CD4-positive, alpha-beta T cell (primary cell): ENCODE results near the gene GET3. TPM values are rescaled to one million over a fixed set of nuclear protein-coding genes. Genes with fewer than 3 reads are reported as not detected.
"Not testable (repeated sequence)": the region's sequence is repeated elsewhere in the genome, so short reads cannot be mapped to it uniquely, and the experiment has no call there.

Experiments
- ATAC-seq: fragments of 200-7000 bp; cut with Tn5 transposase; one replicate; pipeline ENCODE4 v1.10.0; 2022; ENCODE audit warnings: mild to moderate bottlenecking; ENCODE audit not compliant: poor library complexity
- CTCF ChIA-PET: fragments of 350-600 bp; sonication (Branson Sonifier 250); formaldehyde crosslinking; loops from one replicate; lab custom pipeline; 2021; ENCODE audit warnings: antibody characterized with exemption, inconsistent platforms; lab: Charles Lee
- POLR2A ChIA-PET: fragments of 350-600 bp; sonication (Branson Sonifier 250); formaldehyde crosslinking; loops from one replicate; lab custom pipeline; 2021; ENCODE audit warnings: antibody characterized with exemption, inconsistent platforms; lab: Charles Lee
- DNase-seq, 14 experiments: peaks; one replicate each; pipeline ENCODE4 v3.0.0-alpha.2; 2013 to 2020; ENCODE audit warnings: mixed read lengths in 2 of 14
- H3K27ac ChIP-seq, 2 donors: one replicate each; pipeline versions ENCODE4 v1.5.1 to v1.7.0; 2013; ENCODE audit warnings: low read length in 2 of 2, low read depth in 1 of 2, mild to moderate bottlenecking in 1 of 2
- H3K27me3 ChIP-seq, 2 experiments: 1 replicate in 1 of 2; 2 replicates in 1 of 2; pipeline versions ENCODE4 v1.6.1 to v1.7.0; 2013; ENCODE audit warnings: low read length in 2 of 2, control low read depth in 1 of 2, mild to moderate bottlenecking in 1 of 2, moderate library complexity in 1 of 2; ENCODE audit not compliant: insufficient read depth in 2 of 2, control insufficient read depth in 1 of 2
- H3K36me3 ChIP-seq: one replicate; pipeline ENCODE4 v1.6.1; 2013; ENCODE audit warnings: low read length, control low read depth; ENCODE audit not compliant: insufficient read depth
- H3K4me1 ChIP-seq: one replicate; pipeline ENCODE4 v1.6.1; 2013; ENCODE audit warnings: low read length, control low read depth; ENCODE audit not compliant: insufficient read depth
- H3K4me3 ChIP-seq: one replicate; pipeline ENCODE4 v1.5.1; 2013; ENCODE audit warnings: mild to moderate bottlenecking, low read length, moderate library complexity
- H3K9me3 ChIP-seq, 2 experiments: 1 replicate in 1 of 2; 2 replicates in 1 of 2; pipeline versions ENCODE4 v1.6.1 to v1.7.0; 2013; ENCODE audit warnings: low read length in 2 of 2, mild to moderate bottlenecking in 2 of 2, control low read depth in 1 of 2, moderate library complexity in 1 of 2; ENCODE audit not compliant: control insufficient read depth in 1 of 2, insufficient read depth in 1 of 2
- H3K27ac Mint-ChIP-seq: one replicate; pipeline ENCODE4 v1.8.0; 2020; ENCODE audit warnings: mixed read lengths
- H3K27me3 Mint-ChIP-seq: one replicate; pipeline ENCODE4 v1.8.0; 2021; ENCODE audit warnings: mixed read lengths
- H3K36me3 Mint-ChIP-seq: one replicate; pipeline ENCODE4 v1.8.0; 2021; ENCODE audit warnings: low read depth, mixed read lengths
- H3K4me1 Mint-ChIP-seq: one replicate; pipeline ENCODE4 v1.8.0; 2021; ENCODE audit warnings: low read depth, mixed read lengths
- H3K4me3 Mint-ChIP-seq: one replicate; pipeline ENCODE4 v1.8.0; 2020; ENCODE audit warnings: mild to moderate bottlenecking, mixed read lengths
- H3K9me3 Mint-ChIP-seq: one replicate; pipeline ENCODE4 v1.8.0; 2020; ENCODE audit warnings: mixed read lengths
- CTCF ChIP-seq: fragments of 200-600 bp; IDR thresholded peaks from one replicate; pipeline ENCODE4 v1.8.0; 2022; ENCODE audit warnings: antibody characterized with exemption, mild to moderate bottlenecking
- intact Hi-C, 2 experiments: fragments of 100-400 bp; cut with DNase I in 1 of 2; cut with micrococcal nuclease in 1 of 2; formaldehyde crosslinking; loops; one replicate each; pipeline versions ENCODE4 v1.15.1 to v1.9.0; 2023 to 2025; cut with DNase I, micrococcal nuclease
- total RNA-seq, 174 experiments: library from RNA in 2 of 174; stranded (reverse) in 2 of 174; gene quantifications; one replicate each; pipeline ENCODE4 v1.2.3 and lab custom pipeline; 2021 to 2026

The GET3 gene
- total RNA-seq, 2 experiments from 2014 or later = 13.9 to 14.5 TPM

- no peaks in the 10 kb centered on the region for H3K9me3 Mint-ChIP-seq
- no peak overlapping the region for H3K4me3 ChIP-seq
- no peaks in the 10 kb centered on the region for H3K27me3 Mint-ChIP-seq
- H3K9me3 ChIP-seq = no peaks in the 10 kb centered on the region
- no peaks in the 10 kb centered on the region for H3K27me3 ChIP-seq
- H3K36me3 ChIP-seq = peaks cover 57% of the 10 kb centered on the region
- no peak for ATAC-seq
- no peak overlapping the region for H3K4me3 Mint-ChIP-seq
- H3K4me1 ChIP-seq = no peaks in the 10 kb centered on the region
- H3K27ac Mint-ChIP-seq = no peak overlapping the region
- no peak overlapping the region for H3K27ac ChIP-seq
- POLR2A ChIA-PET = no interaction called here
- CTCF ChIA-PET = no interaction called here
- no peak for TF ChIP-seq CTCF
- no peaks in the 10 kb centered on the region for H3K4me1 Mint-ChIP-seq
- peak in 1 of 14 experiments; percentile 21 for DNase-seq
- intact Hi-C loops = no loop called here
- H3K36me3 Mint-ChIP-seq = peaks cover 56% of the 10 kb centered on the region
These were observed 26.1 kb upstream of the GET3 start for GRCh38 chr19:12711187-12711586.

DNA sequence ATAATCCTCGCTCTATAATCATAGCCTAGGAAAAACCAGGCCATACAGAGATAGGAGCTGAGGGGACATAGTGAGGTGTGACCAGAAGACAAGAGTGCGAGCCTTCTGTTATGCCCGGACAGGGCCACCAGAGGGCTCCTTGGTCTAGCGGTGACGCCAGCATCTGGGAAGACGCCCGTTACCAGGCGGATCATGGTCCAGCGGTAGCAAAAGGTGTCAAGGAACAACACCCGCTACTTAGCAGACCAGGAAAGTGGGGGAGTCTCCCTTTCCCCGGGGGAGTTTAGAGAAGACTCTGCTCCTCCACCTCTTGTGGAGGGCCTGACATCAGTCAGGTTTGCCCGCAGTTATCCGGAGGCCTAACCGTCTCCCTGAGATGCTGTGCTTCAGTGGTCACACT is 25.2 kb upstream of the GET3 start:
- CTCF ChIA-PET = interaction anchor here (0.8 kb wide), 1 partner anchor 21 kb away, joined by 4 read pairs; no protein-coding TSS in a partner anchor
- H3K36me3 Mint-ChIP-seq = peaks cover 56% of the 10 kb centered on the region
- TF ChIP-seq CTCF = peak; percentile 13
- H3K27me3 Mint-ChIP-seq, intact Hi-C loops, H3K4me1 Mint-ChIP-seq, H3K27ac Mint-ChIP-seq, H3K4me1 ChIP-seq, H3K4me3 ChIP-seq, H3K4me3 Mint-ChIP-seq, H3K9me3 ChIP-seq, H3K27ac ChIP-seq, H3K27me3 ChIP-seq, H3K9me3 Mint-ChIP-seq, ATAC-seq, POLR2A ChIA-PET: not testable (repeated sequence)
- H3K36me3 ChIP-seq = peaks cover 58% of the 10 kb centered on the region
- DNase-seq = peak in 2 of 14 experiments; percentile 40 to 48

DNA sequence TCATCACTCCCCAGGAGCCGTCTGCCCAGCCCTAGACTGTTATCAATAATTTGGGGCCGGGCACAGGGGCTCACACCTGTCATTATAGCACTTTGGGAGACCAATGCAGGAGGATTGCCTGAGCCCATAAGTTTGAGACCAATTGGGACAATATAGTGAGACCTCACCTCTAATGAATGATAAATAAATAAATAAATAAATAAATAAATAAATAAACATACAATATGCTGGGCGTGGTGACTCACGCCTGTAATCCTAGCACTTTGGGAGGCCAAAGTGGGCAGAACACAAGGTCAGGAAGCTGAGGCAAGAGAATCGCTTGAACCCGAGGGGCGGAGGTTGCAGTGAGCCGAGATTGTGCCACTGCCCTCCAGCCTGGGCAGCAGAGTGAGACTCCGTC is 24.0 kb upstream of the GET3 start:
- H3K27me3 ChIP-seq, POLR2A ChIA-PET, ATAC-seq, H3K4me3 Mint-ChIP-seq, intact Hi-C loops, H3K4me1 Mint-ChIP-seq, DNase-seq, H3K27ac ChIP-seq, H3K4me3 ChIP-seq, CTCF ChIA-PET, H3K4me1 ChIP-seq, H3K27ac Mint-ChIP-seq, H3K9me3 Mint-ChIP-seq, H3K9me3 ChIP-seq, H3K27me3 Mint-ChIP-seq: not testable (repeated sequence)
- peaks cover 54% of the 10 kb centered on the region for H3K36me3 Mint-ChIP-seq
- peaks cover 61% of the 10 kb centered on the region for H3K36me3 ChIP-seq

DNA sequence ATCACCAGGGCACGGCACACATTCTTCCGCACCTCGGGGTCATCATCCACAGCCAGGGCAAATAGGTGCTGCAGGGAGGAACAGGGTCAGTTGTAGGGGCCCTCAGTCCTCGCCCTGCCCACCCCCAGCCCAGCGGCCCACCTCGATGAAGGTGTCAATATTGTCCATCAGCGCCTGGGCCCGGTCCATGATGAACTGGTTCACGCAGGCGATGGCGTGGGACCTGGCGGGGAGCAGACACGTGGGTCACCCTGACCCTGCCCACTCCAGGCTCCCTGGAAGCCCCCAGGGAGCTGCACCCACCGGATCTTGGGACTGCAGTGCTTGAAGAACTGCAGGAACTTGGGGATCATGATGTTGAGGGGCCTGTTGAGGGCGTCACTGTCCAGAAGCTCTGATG is 22.2 kb upstream of the GET3 start:
- Mint-ChIP-seq H3K27ac (no peak overlapping the region), H3K27me3 (no peaks in the 10 kb centered on the region), H3K9me3 (no peaks in the 10 kb centered on the region), H3K4me3 (no peak overlapping the region), H3K36me3 (peaks cover 55% of the 10 kb centered on the region), H3K4me1 (peaks cover 12% of the 10 kb centered on the region)
- intact Hi-C loops = no loop called here
- ChIA-PET POLR2A (no interaction called here), CTCF (interaction anchor here (1.7 to 3.2 kb wide), 2 partner anchors 43 to 46 kb away, joined by 7 to 20 read pairs; no protein-coding TSS in a partner anchor)
- no peaks in the 10 kb centered on the region for H3K9me3 ChIP-seq
- ATAC-seq = no peak
- no peak overlapping the region for H3K4me3 ChIP-seq
- TF ChIP-seq CTCF = no peak
- H3K27me3 ChIP-seq = no peaks in the 10 kb centered on the region
- H3K27ac ChIP-seq = no peak overlapping the region
- H3K4me1 ChIP-seq = peaks cover 1% of the 10 kb centered on the region
- DNase-seq = peak in 1 of 14 experiments; percentile 21
- H3K36me3 ChIP-seq = peaks cover 64% of the 10 kb centered on the region
